Motor neuron (in vitro differentiated cells): ENCODE measurements around the gene ACER2. TPM values are rescaled to one million over a fixed set of nuclear protein-coding genes. Genes with fewer than 3 reads are reported as not detected.
"Not testable (repeated sequence)": the region's sequence is repeated elsewhere in the genome, so short reads cannot be mapped to it uniquely, and the experiment has no call there.

Experiments used
- ATAC-seq, 8 experiments: fragments of 200-7000 bp; cut with Tn5 transposase; replicated peaks in 6 of 8; 2 replicates each; pipeline ENCODE4 v1.8.0; 2021; ENCODE audit warnings: mild to moderate bottlenecking in 8 of 8, moderate library complexity in 8 of 8
- H3K27ac ChIP-seq, 2 donors: fragments of 250-450 bp; sonication (Bioruptor Pico); 2 replicates each; pipeline ENCODE4 v1.9.0; 2021; ENCODE audit warnings: antibody characterized with exemption in 2 of 2, mild to moderate bottlenecking in 2 of 2, moderate library complexity in 1 of 2
- H3K4me1 ChIP-seq, 2 donors: fragments of 250-450 bp; sonication (Bioruptor Pico); replicated peaks in 1 of 2; 2 replicates each; pipeline ENCODE4 v1.6.1; 2021; ENCODE audit warnings: antibody characterized with exemption in 2 of 2, mild to moderate bottlenecking in 2 of 2, moderate library complexity in 1 of 2
- H3K4me3 ChIP-seq, 5 donors: fragments of 250-450 bp; sonication (Bioruptor Pico); 2 replicates each; pipeline ENCODE4 v1.9.0; 2021; ENCODE audit warnings: antibody characterized with exemption in 5 of 5, mild to moderate bottlenecking in 5 of 5, moderate library complexity in 4 of 5
- WGBS, 10 experiments: fragments of 450-650 bp; shearing (Covaris generic); methylation state at CpG; one replicate each; pipeline ENCODE4 v1.0.0; 2022; 5-methylcytosine and 5-hydroxymethylcytosine counted together
- in situ Hi-C, 9 experiments: fragments of 400-800 bp; cut with MboI; loops; one replicate each; pipeline ENCODE4 v1.15.0; 2021; ENCODE audit warnings: low sequenced_read_pairs in 9 of 9, low pct_unique_long_range_greater_than_20kb in 2 of 9; ENCODE audit not compliant: unreplicated experiment in 9 of 9
- total RNA-seq, 8 experiments: library from RNA; unstranded; fragments of 300-600 nt; gene quantifications; 2 replicates each; pipeline versions ENCODE4 v1.2.3 to v1.2.4, GENCODE V29; 2022

ACER2 gene
- total RNA-seq, 8 experiments from 2014 or later, result 1.1 to 8.9 (median 2.4) TPM

- H3K4me1 ChIP-seq, result no peaks in the 10 kb centered on the region
- ATAC-seq, result no peak
- no peak overlapping the region for H3K4me3 ChIP-seq
- WGBS, 10 experiments, result 80 to 100% (median 90%) methylated on average over 1 to 6 of the region's 6 CpGs; no CpG with 5 or more reads in 1 of the 10 experiments
- H3K27ac ChIP-seq, result no peak overlapping the region
- in situ Hi-C loops, result no loop called here
Observed at GRCh38 chr9:19385786-19386501, 22.9 kb upstream of the ACER2 start.

GRCh38 chr9:19386502-19387044 lies 22.2 kb upstream of the ACER2 start:
- no peak for ATAC-seq
- H3K4me3 ChIP-seq, result no peak overlapping the region
- WGBS, 10 experiments, result 17 to 88% (median 68%) methylated on average over 1 to 2 of the region's 2 CpGs
- in situ Hi-C loops, result no loop called here
- no peaks in the 10 kb centered on the region for H3K4me1 ChIP-seq
- H3K27ac ChIP-seq, result no peak overlapping the region

- Histone ChIP-seq H3K4me1 (no peaks in the 10 kb centered on the region), H3K27ac (no peak overlapping the region), H3K4me3 (no peak overlapping the region)
- no peak for ATAC-seq
- 0 to 100% (median 80%) methylated on average over 1 to 2 of the region's 2 CpGs; no CpG with 5 or more reads in 4 of the 10 experiments for whole genome bisulfite sequencing, 10 experiments
- in situ Hi-C loops, result no loop called here
Observed at GRCh38 chr9:19387317-19387716, 21.5 kb upstream of the ACER2 start.

GRCh38 chr9:19389539-19389938 lies 19.3 kb upstream of the ACER2 start:
- H3K4me3 ChIP-seq, ATAC-seq, in situ Hi-C loops, H3K4me1 ChIP-seq, H3K27ac ChIP-seq: not testable (repeated sequence)
- 80 to 100% (median 95%) methylated on average over 2 to 4 of the region's 4 CpGs; no CpG with 5 or more reads in 1 of the 10 experiments for WGBS, 10 experiments

- 0 to 80% (median 60%) methylated on average over 1 of the region's 1 CpG; no CpG with 5 or more reads in 4 of the 10 experiments for WGBS, 10 experiments
- ATAC-seq, result no peak
- in situ Hi-C loops, result no loop called here
Observed at GRCh38 chr9:19397845-19398244, 11.0 kb upstream of the ACER2 start.

GRCh38 chr9:19403231-19403630 lies 5.6 kb upstream of the ACER2 start:
- in situ Hi-C loops, H3K4me1 ChIP-seq, H3K27ac ChIP-seq, ATAC-seq, H3K4me3 ChIP-seq: not testable (repeated sequence)
- WGBS, 10 experiments, result 80 to 100% (median 88%) methylated on average over 1 to 4 of the region's 4 CpGs; no CpG with 5 or more reads in 4 of the 10 experiments

More at GRCh38 chr9:19397845-19398244, 11.0 kb upstream of the ACER2 start:
- Histone ChIP-seq H3K27ac (no peak overlapping the region), H3K4me1 (no peaks in the 10 kb centered on the region), H3K4me3 (no peak overlapping the region)

GRCh38 chr9:19404283-19405075 lies 4.3 kb upstream of the ACER2 start:
- Histone ChIP-seq H3K4me1 (peaks cover 0 to 3% of the 10 kb centered on the region in 2 donors), H3K27ac (no peak overlapping the region), H3K4me3 (no peak overlapping the region)
- in situ Hi-C loops, result no loop called here
- WGBS, 10 experiments, result 60 to 100% (median 79%) methylated on average over 1 to 3 of the region's 4 CpGs; no CpG with 5 or more reads in 2 of the 10 experiments
- no peak for ATAC-seq

GRCh38 chr9:19405771-19406170 lies 3.0 kb upstream of the ACER2 start:
- ATAC-seq, result no peak
- Histone ChIP-seq H3K4me3 (no peak overlapping the region), H3K4me1 (peaks cover 2 to 3% of the 10 kb centered on the region in 2 donors), H3K27ac (no peak overlapping the region)
- 50 to 100% (median 86%) methylated on average over 1 of the region's 1 CpG; no CpG with 5 or more reads in 3 of the 10 experiments for WGBS, 10 experiments
- in situ Hi-C loops, result no loop called here

- 0 to 53% (median 32%) methylated on average over 1 to 15 of the region's 20 CpGs; no CpG with 5 or more reads in 4 of the 10 experiments for WGBS, 10 experiments
- H3K27ac ChIP-seq, result no peak overlapping the region
- peak overlapping the region; percentile 53 to 72 (median 57) for H3K4me3 ChIP-seq
- ATAC-seq, result peak in 5 of 8 experiments; percentile 1 to 15 (median 10)
- peaks cover 2 to 3% of the 10 kb centered on the region in 2 donors for H3K4me1 ChIP-seq
- in situ Hi-C loops, result no loop called here
Observed at GRCh38 chr9:19408316-19408692, 505 bp upstream of the ACER2 start.

- Histone ChIP-seq H3K27ac (peak overlapping the region; percentile 41 to 70), H3K4me1 (peaks cover 2 to 3% of the 10 kb centered on the region in 2 donors), H3K4me3 (peak overlapping the region; percentile 53 to 72 (median 57))
- WGBS, 10 experiments, result 9 to 85% (median 24%) methylated on average over 1 to 10 of the region's 17 CpGs; no CpG with 5 or more reads in 3 of the 10 experiments
- in situ Hi-C loops, result no loop called here
- peak in 7 of 8 experiments; percentile 3 to 44 (median 26) for ATAC-seq
Observed at GRCh38 chr9:19409401-19410194, 789 bp downstream of the ACER2 start.

GRCh38 chr9:19410195-19410503 lies 1.3 kb downstream of the ACER2 start:
- H3K27ac ChIP-seq, result no peak overlapping the region
- H3K4me3 ChIP-seq, result peak overlapping the region in 1 of 5 donors; percentile 71
- WGBS, 10 experiments, result 100% methylated on average over 1 to 2 of the region's 2 CpGs; no CpG with 5 or more reads in 5 of the 10 experiments
- ATAC-seq, result no peak
- peaks cover 2 to 3% of the 10 kb centered on the region in 2 donors for H3K4me1 ChIP-seq
- in situ Hi-C loops, result no loop called here

GRCh38 chr9:19410594-19410993 lies 1.8 kb downstream of the ACER2 start:
- H3K4me3 ChIP-seq, result no peak overlapping the region
- in situ Hi-C loops, result no loop called here
- peaks cover 2 to 3% of the 10 kb centered on the region in 2 donors for H3K4me1 ChIP-seq
- no peak overlapping the region for H3K27ac ChIP-seq
- no peak for ATAC-seq
- WGBS, 10 experiments, result 100% methylated on average over 1 of the region's 2 CpGs; no CpG with 5 or more reads in 9 of the 10 experiments
